ENCODE results near the gene CNMD.
A peak's percentile ranks its signal among the peaks of the same experiment; 100 is the strongest.
"Not testable (repeated sequence)": the region's sequence is repeated elsewhere in the genome, so short reads cannot be mapped to it uniquely, and the experiment has no call there.

CNMD gene

DNA sequence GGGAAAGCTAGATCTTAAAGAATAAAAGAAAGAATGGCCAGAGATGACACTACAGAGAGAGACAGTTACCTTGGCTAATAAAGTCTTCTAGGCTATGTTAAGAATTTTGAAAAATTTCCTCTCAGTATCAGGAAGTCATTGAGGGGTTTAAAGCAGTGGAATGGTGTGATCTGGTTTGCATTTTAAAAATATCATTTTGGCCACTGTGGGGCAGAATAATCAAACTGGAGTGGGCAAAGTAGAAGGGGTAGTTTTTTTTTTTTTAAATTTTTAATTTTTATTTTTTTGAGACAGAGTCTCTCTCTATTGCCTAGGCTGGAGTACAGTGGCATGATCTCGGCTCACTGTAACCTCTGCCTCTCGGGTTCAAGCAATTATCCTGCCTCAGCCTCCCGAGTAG lies 4.4 kb upstream of the CNMD start:
- no peak for DNase-seq

DNA sequence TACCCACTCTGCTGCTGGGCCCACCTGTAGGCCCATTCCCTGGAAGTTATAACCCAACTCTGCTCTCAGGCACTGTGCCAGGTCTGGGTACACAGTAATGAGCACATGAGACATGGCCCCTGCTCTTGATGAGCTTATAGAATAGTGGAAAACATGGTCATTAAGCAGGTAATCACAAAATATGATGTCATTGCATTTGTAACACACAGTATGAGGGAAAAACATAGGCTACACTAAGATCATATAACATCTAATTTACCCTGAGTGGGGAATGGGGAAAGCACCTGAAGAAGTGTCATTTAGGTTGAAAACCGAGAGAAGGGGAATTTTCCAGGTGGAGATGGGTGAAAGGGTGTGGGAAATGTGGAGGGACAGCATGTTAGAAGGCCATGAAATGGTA lies 3.9 kb upstream of the CNMD start:
- peak; percentile 46 for DNase-seq

DNA sequence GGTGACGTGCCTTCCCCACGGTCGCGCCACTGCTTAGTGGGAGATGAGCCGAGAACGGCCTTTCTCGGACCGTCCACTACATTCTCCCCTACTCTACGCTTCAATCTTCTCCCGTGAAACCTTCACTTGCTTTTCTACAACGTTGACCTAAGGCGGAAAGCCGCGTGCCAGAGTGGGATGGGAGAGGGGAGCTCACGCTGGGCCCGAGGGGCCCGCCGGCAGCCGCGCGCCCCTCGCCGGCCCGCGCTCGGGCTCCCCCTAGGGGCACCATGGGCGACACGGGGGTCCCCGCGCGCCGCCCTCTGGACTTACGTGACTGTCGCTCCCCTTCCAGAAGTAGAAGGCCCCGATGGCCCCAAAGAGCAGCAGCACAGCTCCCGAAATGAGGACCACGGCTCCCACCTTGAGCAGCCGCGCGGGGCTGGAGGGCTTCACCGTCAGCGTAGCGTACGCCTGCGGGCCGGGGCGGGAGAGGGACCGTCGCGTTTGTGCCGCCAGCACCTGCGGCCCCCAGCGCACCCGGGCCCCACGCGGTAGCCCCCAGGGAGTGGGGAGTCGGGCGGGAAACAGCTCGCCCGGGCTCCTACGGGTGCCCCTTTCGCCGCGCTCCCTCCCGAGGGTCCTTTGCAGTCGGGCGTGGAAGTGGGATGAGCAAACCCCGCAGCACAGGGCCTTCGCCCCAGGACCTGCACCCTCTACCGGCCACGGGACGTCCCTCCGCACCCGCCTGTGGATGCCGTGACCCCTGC lies 727 bp downstream of the CNMD start:
- no peak for DNase-seq

DNA sequence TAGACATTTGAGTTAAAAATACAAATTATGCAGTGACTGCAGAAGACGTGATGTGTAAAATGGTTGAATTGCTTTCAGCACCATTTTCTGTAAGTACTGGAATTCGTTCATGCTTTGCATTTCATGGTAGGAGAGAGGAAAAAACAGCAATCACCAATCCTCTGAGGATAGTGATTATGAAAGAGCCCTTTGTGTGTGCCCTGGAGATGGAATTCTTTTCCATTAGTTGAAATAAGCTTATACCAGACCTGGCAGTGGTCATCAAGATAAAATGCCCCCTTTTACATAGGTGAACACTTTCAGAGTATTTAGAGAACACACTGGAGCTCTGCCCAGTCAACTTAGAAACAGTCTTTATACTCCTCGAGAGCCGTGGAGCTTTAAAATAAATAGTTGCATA lies 1.7 kb downstream of the CNMD start:
- no peak for DNase-seq

DNA sequence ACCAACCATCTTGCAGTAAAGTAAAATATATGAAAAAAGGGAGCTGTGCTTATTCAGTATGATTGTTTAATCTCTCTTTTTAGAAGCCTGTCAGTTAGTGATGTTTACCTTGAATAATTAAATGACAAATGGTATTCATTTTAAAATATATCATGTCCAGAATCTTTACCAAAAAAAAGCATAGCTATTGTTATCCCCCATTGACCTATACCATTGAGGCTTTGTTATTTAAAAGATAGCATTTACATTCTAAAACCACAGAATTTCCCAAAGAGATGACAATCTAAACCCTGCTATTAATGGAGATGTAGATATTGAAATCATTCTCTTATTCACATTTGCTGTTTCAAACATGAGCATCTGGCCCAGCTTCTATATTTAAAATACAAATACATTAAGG lies 2.2 kb downstream of the CNMD start:
- no peak for DNase-seq

DNA sequence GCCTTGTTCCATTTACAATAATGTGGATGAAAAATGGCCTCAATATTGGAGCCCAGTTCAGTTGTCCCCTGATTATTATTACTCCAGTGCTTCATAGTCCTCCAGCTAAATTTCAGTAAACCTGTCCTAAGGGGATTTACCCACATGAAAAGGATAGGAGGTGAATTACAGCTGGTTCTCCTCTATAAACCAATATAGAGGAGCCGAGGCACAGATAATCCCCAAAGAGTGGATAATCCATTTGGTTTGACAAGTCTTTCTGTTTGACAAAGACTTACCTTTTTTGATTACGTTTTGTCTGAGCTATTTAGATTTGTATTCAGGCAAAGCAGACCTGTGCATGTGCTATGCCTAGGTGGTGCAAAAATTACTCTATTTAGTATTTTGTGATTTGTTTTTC lies 2.7 kb downstream of the CNMD start:
- DNase-seq: no peak

DNA sequence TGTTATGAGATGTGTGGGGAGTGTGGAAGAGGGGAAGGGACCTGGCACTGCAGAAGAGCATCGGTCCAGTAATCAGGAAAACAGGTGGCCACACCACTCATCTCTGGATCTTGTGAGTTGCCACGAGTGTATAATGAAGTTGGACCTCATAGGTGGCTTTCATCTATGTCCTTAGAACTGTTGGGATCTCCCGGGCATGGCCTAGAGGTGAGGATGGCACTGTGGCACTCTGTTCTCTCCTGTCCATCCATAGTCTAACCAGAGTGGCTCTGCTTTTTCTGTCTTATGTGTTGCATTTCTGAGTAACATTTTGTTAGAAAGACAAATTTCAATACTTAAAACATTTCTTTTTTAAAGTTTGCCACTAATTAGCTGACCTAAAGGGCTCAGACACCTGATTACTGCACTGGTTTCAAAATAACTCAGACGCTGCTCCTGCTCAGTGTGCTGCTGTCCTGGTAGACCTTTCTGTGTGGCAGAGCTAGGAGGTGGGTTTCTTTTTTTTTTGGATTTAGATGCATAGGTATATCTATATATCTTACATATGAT lies 5.5 kb downstream of the CNMD start:
- no peak for DNase-seq

DNA sequence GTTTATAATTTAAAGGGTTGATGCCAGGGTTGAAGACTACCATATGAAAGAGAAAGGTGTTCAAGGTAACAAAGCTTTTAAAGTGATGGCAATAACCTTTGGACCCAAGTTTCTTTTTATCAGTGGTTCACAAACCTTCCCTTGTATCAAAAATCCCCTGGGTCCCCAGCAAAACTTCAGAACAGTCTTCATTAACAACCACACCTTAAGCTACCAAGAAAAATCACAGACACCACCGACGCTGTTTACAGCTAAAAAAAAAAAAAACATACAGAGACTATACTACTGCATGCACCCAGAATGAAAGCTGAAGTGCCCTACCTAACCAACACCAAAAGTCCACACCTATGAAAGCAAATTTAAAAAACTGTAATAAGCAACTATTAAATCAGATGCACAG lies 13.4 kb downstream of the CNMD start:
- no peak for DNase-seq

DNA sequence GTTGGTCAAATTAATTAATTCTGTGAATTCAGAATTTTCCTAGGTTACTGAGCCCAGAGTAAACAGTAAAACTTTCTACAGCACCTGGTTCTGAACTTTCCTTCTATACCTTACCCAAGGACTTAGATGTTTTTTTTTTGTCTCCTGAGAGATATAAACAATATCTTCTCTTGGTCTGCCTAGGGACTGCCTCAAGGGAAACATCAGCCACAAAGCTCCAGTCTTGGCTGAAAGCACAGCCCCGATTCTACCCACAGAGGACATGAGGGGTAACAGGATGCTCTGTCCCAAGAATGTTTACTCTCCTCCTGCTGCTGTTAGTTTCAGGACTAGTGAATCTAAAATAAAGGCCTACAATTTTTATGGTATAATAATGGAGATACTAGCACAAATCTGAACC lies 14.3 kb downstream of the CNMD start:
- no peak for DNase-seq

DNA sequence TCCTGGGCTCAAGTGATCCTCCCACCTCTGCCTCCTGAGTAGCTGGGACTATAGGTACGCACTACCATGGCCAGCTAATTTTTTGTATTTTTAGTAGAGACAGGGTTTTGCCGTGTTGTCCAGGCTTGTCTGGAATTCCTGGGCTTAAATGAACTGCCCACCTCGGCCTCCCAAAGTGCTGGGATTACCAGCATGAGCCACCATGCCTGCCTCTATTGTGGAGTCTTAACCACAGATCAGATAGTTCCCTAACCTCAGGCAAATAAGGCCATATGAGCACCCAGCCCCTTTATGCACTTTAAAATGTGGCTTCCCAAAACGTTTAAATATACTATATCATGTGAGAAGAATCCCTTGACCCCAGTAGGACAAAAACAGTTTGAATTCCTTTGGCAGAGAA lies 16.4 kb downstream of the CNMD start:
- no peak for DNase-seq

DNA sequence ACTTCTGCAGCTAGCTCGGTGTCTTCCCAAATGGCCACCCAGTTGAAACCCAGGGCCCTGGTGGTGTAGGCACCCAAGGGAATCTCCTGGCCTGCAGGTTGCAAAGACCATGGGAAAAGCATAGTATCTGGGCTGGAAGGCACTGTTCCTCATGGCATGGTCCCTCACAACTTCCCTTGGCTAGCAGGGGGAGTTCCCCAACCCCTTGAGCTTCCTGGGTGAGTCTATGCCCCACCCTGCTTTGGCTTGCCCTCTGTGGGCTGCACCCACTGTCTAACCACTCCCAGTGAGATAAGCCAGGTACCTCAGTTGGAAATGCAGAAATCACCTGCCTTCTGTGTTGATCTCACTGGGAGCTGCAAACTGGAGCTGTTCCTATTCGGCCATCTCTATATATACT lies 18.3 kb downstream of the CNMD start:
- not testable (repeated sequence) for DNase-seq

DNA sequence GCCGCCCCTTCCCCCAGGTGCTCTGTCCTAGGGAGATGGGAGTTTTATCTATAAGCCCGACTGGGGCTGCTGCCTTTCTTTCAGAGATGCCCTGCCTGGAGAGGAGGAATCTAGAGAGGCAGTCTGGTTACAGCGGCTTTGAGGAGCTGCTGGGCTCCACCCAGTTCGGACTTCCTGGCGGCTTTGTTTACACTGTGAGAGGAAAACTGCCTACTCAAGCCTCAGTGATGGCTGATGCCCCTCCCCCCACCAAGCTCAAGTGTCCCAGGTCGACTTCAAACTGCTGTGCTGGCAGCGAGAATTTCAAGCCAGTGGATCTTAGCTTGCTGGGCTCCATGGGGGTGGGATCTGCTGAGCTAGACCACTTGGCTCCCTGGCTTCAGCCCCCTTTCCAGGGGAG lies 18.7 kb downstream of the CNMD start:
- DNase-seq: not testable (repeated sequence)

DNA sequence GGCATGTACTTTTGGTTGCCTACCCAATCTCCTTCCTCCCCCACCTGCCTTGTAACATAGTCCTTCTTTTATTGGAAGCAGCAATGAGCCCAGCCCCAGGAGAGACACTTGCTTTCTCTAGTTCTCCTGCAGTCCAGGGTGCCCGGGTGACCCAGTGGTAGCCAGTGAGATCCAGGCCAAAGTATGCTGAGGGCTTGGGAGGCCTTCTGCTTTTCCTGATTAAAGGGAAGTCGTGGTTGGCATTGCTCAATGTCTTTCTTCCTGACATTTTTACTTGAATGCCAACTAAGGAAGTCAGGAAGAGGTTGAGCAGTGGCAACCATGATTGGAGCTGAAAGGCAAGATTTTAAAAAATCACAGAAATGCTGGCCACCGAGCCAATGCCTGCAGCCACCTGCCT lies 25.7 kb downstream of the CNMD start:
- DNase-seq: no peak

DNA sequence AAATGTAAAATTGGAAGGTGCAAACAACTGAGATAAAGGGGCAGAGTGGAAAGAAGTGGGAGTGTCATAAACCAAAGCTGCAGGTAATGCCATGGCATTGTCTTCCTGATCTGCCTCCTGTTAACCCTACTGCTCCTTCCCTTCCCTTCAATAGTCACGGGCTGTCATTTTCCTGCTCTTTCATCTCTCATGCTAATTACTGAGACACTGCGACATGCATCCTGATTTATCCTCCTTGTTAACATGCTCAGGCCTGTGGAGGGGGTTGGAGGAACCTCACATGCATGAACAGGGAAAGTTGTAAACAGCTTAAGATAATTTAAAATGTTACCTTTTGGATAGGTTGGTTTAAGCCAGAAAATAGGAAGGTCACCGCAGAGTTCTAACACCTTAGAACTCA lies 27.2 kb downstream of the CNMD start:
- DNase-seq: no peak

DNA sequence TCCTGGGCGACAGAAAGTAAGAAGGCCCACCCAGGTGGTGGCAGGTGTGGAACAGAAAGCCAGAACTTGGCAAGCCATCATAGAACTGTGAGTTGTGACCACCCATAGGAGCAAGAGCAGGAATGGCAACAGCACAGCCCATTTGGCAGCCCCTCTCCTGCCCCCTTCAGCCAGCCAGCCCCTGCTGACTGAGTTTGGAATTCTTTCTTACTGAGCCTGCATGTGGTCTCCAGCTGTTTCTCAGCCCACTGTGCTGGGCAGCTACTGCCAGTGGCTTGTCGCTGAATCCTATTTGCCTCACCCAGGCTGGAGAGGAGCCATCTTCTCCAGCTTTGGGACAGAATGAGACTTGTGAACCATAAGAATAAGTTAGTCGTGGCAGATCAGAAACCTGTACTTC lies 28.3 kb downstream of the CNMD start:
- no peak for DNase-seq

DNA sequence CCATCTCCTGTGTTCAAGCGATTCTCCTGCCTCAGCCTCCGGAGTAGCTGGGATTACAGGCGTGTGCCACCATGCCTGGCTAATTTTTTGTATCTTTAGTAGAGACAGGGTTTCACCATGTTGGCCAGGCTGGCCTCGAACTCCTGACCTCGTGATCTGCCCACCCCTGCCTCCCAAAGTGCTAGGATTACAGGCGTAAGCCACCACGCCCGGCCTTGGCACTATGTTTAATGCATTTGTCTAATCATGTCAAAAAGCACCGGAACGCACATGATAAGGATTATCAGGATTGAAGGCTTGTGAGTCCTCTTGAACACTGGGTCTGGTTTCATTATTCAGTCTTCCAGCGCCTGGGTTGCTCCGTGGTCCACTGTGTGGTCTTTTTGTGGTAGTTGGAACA lies 31.4 kb downstream of the CNMD start:
- DNase-seq: not testable (repeated sequence)

DNA sequence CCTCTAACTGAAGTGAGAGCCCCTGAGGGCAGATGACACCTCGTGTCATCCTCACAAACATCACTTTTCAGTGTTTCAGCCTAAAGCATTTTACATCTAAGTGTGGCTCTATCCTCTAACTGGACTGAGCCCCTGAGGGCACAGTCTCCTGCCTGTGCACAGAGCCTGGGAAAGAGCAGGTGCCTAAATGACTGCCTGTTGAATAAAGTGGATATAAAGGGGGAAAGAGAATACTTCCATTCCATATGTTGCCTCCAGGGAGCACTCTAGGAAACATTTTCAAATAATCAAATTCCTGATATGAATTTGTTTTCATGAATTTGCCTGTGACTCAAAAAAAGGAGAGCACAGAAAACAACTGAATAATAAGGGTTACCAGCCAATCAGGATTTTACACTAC lies 32.2 kb downstream of the CNMD start:
- DNase-seq: no peak

DNA sequence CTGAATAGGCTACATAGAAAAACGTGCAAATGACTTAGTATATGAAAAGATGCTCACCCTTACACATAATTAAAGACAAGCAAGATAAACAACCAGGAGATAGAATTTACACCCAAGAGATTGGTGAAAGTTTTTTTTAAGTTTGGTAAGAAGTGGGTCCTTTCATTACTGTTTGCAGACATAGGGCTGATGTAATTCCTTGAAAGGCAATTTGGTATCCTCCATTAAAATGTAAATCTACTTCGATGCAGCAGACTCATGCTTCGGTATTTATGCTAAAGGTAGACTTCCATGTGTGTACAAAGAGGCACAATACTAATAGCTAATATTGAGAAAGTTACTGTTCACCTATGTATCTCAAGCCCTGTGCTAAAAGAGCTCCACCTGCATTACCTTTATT lies 33.5 kb downstream of the CNMD start:
- no peak for DNase-seq

DNA sequence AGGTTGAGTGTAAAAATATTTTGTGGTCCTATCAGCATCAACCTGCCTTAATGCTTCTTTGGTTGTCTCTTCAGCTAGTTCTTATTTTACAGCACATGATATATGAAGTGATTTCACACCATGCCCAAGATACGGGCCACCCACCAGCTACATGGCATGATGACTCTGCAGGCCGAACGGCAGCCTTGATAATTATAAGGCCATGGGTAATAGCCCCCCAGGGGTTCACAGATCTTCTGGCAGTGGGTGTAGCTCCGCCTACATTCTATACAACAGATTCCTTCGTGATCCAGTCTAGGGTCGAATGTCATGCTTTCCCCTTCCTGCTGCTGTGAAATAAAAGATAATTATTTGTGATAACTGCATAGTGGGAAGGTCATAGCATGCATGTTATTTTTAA lies 36.1 kb downstream of the CNMD start:
- DNase-seq: no peak

DNA sequence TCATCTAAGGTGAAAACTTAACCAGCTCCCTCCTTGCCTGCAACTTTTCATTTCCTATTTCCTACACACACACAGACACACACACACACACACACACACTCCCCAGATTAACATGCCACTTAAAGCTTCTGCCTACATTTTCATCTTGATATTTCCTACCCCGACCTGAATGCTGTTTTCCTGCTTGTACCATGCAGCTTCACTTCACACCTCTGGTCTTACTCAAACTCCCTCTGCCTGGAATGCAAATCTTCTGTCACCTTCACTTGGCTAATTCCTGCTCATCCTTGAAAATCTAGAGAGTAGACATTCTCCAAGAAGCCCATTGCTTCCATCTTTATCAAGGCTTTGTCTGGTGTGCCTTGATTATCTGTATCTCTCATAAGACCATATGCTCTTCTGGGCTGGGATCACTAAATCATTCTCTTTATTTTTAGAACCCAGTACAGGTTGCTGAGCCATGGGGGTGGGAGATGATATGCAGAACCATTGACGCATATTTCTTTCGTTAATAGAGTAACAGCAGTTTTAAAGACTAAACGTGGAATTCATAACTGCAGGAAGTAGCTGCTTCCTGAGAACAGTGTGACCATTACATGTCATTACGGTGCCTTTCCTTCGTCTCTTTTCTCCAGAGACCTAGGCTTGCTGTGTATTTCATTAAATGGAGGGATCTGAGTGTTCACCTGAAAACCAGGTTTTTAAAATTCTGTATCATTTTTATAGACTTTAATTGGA lies 37.7 kb downstream of the CNMD start:
- no peak for DNase-seq

DNA sequence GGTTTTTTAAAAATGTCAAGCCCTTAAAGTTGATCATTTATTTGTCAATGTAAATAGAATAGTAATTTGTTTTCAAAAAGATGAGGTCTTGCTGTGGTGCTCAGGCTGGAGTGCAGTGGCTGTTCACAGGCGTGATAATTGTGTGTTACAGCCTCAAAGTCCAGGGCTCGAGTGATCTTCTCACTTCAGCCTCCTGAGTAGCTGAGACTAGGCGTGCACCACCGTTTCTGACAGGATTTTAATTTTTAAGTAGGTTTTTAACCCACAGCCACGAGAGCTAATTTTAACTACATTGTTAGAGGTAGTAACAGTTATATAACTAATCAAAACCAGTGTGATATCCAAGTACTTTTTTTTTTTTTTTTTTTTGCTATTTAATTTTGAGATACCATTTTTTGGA lies 43.1 kb downstream of the CNMD start:
- DNase-seq: no peak

DNA sequence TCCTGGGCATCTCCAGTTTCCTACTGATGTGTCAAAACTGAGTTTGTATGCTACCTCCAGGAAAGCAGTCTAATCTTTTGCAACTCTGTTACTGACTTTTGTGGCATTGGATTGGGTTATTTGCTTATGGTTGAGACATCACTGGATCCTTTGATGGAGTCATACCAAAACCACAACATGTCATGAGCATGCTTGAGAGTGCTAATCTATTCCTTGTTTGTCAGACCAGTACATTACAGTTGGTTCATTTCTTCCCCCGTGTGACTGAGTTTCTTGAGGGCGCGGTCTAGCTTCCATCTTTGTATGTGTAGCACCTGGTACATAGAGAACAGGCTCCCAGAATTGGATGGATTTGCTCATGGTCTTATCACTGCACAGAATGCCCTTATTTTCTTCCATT lies 43.8 kb downstream of the CNMD start:
- DNase-seq: no peak

DNA sequence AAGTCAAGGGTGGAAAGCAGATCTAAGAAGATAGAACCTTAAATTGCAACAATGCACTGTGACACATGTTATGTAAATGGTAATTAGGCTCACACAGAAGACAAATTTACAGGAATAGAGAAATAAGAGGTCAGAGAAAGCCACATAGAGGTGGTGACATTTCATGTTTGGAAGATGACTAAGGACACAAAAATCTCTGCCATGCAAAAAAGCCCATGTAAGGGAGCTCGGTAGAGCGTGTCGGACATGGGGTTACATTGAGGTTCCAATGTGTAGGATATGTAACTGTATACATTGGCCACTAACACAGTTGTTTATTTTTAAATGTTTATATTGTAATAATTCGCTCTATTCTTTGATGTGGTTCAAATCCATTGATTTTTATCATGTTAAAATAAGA lies 53.2 kb downstream of the CNMD start:
- no peak for DNase-seq

DNA sequence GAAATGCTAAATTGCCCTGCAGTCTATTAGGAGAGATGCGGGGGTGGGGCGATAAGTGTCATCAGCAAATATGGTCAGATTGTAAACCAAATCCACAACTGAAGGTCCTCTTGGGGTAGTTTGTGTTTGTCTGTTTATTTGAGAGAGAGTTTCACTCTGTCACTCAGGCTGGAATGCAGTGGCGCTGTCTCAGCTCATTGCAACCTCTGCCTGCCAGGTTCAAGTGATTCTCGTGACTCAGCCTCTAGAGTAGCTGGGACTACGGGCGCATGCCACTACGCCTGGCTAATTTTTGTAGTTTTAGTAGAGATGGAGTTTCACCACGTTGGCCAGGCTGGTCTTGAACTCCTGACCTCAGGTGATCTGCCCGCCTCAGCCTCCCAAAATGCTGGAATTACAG lies 53.8 kb downstream of the CNMD start:
- DNase-seq: not testable (repeated sequence)

DNA sequence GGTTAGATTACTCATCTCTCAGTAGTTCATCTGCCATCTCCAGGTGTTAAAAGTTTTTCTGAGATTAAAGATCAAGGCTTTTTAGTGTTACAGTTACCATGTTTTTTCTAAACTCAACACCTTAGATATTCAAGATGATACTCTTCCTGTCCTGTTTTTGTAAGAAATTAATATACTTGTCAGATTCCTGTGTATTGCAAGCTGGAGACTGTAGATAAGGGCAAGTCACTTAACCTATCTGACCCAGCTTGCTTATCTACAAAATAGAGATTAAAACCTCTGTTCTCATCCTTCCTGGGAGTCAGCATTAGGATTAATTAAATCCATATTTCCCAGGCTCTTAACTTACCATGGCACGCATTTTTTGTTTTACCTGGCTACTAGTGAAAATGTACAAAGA lies 61.8 kb downstream of the CNMD start:
- DNase-seq: no peak
